Endometrium (tissue), 2 donors: ENCODE data around the gene GSPT1.
"Not testable (repeated sequence)": the region's sequence is repeated elsewhere in the genome, so short reads cannot be mapped to it uniquely, and the experiment has no call there.

Experiments used
- FAIRE-seq: peaks from 2 replicates; lab custom pipeline; 2012; peaks lifted over from hg19 to GRCh38; lab: Jason Lieb, UNC
- donor health status: control.
- donor health status: control.

GSPT1 gene

DNA sequence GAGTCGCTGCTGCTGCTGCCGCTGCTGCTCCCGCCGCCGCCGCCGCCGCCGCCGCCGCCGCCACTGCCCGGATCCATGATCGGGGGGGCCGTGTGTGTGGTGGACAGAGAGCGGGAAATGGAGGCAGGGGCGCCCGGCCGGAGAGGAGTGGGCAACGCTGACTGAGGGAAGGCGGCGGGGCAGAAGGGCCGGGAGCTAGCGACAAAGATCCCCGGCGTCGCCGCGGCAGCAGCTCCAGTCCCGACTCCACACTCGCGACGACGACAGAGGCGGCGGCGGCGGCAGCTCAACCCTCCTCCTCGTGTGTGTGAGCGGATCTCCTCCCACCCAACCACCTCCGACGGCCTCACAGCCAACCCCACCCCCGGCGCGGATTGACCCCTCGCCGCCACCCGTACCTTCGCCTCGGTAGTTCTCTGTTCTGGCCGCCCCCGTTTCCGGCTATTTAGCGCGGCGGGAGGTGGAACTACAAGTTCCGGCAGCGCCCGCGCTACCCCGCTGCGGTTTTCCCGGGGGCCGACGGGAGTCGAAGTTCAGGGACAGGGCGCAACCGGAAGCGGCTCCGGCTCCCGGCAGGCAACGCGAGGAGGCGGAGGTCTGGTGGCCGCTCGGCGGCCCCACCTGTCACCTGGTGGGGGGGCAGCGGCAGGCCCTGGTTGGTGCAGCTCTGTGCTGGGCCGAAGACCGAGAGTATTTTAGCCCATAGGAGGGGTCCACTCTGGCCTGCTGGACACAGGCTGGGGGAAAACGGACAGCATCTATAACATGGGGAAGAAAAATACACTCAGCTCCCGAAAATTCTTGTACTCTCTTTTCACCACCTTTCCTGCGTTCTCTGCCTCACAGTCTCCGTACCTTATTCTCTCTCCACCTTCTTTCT, at the start of gene GSPT1:
GSPT1 (minus strand) TSS at position 313 of the 880 bp plus-strand sequence; CDS start at position 77, 236 bp downstream.
- peak; percentile 93 for FAIRE-seq

DNA sequence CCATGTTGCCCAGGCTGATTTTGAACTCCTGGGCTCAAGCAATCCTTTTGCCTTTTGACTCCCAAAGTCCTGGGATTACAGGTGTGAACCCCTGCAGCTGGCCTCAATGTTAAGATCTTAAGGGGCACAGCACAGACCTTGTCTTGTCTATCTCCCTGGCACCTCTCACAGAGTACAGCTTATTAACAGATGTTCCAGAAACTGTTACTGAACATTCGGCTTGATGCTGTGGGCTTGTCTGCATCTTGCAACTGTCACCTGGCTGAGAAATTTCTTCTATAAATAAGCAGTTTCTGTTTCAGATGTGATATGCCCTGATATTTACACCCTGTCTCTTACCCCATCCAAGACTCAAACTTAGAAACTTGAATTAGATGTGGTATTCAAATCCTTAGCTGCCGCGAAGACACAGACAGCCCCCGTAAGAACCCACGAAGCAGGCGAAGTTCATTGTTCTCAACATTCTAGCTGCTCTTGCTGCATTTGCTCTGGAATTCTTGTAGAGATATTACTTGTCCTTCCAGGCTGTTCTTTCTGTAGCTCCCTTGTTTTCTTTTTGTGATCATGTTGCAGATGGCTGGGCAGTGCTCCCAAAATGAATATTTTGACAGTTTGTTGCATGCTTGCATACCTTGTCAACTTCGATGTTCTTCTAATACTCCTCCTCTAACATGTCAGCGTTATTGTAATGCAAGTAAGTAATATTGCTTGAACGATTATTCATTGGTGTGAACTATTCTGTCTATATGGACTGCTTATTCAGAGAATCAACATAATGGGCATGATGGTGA, 49.2 kb upstream of the GSPT1 start, which contains the start of gene TNFRSF17:
TNFRSF17 (plus strand) TSS at position 450 of the 791 bp plus-strand sequence; CDS start at position 565, 115 bp downstream.
- FAIRE-seq: no peak

DNA sequence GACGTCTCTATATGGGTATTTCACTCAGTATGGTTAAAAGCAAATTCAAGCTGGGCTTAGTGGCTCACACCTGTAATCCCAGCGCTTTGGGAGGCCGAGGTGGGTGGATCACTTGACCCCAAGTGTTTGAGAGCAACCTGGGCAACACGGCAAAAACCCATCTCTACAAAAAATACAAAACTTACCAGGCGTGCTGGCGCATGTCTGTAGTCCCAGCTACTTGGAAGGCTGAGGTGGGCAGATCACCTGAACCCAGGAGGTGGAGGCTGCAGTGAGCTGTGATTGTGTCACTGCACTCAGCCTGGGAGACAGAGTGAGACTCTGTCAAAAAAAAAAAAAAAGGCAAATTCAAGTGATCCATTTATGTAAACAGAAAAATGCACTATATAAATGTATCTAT, 48.0 kb upstream of the GSPT1 start:
- no peak for FAIRE-seq

DNA sequence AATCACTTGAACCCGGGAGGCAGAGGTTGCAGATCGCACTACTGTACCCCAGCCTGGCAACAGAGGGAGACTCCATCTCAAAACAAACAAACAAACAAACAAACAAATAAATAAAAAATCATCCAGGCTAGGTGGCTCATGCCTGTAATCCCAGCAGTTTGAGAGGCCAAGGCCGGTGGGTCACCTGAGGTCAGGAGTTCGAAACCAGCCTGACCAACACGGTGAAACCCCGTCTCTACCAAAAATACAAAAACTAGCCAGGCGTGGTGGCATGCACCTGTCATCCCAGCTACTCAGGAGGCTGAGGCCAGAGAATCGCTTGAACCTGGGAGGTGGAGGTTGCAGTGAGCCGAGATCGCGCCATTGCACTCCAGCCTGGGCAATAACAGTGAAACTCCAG, 47.2 kb upstream of the GSPT1 start:
- FAIRE-seq: not testable (repeated sequence)

DNA sequence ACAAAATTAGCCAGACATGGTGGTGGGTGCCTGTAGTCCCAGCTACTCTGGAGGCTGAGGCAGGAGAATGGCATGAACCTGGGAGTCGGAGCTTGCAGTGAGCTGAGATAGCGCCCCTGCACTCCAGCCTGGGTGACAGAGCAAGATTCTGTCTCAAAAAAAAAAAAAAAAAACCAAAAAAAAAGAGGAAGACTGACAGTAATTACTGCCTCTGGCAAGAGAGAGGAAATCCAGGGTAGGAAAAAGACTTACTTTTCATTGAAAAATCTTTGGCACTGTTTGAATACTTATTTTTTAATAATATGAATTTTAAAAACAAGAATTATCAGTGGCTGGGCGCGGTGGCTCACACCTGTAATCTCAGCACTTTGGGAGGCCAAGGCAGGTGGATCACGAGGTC, 46.7 kb upstream of the GSPT1 start:
- not testable (repeated sequence) for FAIRE-seq

DNA sequence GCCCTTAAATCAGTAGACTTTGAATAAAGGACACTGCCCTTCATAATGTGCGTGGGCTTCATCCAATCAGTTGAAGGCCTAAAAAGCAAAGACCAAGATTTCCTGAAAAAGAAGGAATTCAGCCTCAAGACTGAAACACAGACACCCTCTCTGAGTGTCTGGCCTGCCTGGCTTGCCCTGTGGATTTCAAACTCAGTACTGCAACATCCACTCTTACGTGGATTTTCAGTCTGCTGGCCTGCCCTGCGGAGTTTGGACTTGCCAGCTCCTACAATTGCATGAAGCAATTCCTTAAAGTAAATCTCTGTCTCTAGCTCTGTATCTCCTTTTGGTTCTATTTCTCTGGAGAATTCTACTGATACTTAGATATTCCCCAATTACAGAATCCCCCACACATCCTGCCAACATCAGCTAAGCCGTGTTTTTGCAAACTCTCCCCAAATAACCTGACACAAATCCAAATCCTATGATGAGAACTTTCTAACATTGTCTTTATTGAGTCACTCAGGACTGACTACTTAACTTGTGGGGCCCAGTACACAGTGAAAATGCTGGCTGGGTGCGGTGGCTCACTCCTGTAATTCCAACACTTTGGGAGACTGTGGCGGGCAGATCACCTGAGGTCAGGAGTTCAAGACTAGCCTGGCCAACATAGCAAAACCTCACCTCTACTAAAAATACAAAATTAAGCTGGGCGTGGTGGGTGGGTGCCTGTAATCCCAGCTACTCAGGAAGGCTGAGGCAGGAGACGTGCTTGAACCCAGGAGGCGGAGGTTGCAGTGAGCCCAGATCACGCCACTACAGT, 42.0 kb upstream of the GSPT1 start:
- no peak for FAIRE-seq

DNA sequence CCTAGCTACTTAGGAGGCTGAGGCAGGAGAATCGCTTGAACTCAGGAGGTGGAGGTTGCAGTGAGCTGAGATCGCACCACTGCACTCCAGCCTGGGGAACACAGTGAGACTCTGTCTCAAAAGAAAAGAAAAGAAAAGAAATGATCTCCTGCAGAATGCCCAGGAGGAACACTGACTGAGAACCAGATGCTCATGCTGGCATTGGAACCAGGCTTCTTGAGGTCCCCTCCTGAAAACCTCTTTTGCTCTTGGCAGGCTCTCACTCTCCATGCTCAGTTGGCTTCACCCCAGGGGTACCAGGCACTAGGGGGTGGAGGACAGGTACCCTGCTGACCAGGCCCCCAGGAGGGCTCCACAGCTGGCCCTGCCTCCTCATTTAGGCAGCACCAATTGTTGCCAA, 40.8 kb upstream of the GSPT1 start:
- FAIRE-seq: no peak

DNA sequence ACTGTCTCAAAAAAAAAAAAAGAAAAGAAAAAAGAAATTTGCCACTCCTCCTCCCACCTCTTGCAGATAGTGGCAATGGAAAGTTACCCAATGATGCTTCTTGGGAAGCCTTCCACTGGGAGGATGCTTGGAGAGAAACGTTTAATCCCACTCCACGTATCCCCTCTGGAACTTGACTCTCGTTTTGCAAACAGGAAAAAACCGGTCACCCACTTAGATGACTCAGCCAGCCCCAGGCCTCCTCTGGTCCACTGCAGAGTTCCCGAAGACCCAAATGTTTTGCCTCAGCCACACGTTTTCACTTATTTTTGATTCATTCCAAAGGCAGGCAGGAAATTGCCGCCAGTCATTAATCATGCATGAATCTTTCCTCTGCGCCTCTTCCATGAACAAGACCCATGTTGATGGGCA, 40.0 kb upstream of the GSPT1 start:
- no peak for FAIRE-seq

DNA sequence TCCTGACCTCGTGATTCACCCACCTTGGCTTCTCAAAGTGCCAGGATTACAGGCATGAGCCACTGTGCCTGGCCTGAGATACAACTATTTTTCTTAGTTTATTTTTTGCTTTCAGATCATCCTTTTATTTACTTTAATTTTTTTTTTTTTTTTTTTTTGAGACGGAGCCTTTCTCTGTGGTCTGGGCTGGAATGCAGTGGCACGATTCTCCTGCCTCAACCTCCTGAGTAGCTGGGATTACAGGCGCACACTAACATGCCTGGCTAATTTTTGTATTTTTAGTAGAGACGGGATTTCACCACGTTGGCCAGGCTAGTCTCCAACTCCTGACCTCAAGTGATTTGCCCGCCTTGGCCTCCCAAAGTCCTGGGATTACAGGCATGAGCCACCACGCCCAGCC, 37.8 kb upstream of the GSPT1 start:
- FAIRE-seq: not testable (repeated sequence)

DNA sequence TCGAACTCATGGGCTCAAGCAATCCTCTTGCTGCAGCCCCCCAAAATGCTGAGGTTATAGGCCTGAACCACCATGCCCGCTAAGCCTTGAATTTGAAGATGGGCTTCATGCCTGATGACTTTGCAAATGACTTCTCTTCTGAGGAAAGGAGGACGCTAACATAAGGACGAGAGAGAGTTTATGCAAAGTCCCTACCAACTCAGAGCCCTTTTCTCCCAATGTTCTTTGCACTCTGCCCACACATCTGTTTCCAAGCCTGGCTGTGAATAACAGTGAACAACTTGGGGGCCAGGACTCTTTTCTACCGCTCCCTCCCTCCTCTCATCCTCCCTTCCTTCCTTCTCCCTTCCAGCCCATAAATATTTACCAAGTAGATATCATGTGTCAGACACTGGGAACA, 34.6 kb upstream of the GSPT1 start:
- no peak for FAIRE-seq

DNA sequence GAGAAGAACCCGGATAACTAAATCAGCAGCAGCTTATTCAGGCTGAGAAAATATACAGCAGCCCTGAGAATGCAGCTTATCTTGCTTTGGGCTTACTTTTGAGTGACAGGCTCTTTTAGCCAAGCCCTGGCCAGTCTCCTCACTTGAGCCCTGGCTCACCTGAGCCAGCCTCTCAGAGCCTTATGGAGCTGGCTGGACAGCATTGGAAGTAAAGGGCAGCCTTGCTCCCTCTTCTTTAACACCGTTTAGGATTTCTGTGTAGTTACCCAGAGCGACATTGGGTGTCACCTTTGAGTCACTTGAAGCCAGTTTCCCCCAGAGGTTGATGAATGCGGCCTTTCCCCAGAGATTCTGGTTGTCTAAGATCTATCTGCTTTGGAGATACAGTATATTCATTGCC, 33.8 kb upstream of the GSPT1 start:
- no peak for FAIRE-seq

DNA sequence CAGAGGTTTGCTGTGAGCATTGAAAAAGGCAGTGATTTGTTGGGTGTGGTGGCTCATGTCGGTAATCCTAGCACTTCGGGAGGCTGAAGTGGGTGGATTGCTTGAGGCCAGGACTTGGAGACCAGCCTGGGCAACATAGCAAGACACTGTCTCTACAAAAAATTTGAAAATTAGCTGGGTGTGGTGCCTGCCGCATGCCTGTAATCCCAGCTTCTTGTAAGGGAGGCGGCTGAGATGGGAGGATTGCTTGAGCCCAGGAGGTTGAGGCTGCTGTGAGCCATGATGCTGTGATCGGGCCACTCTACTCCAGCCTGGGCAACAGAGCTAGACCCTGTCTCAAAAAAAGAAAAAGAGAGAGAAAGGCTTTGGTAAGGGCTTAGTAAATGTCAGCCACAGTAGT, 33.1 kb upstream of the GSPT1 start:
- FAIRE-seq: no peak

DNA sequence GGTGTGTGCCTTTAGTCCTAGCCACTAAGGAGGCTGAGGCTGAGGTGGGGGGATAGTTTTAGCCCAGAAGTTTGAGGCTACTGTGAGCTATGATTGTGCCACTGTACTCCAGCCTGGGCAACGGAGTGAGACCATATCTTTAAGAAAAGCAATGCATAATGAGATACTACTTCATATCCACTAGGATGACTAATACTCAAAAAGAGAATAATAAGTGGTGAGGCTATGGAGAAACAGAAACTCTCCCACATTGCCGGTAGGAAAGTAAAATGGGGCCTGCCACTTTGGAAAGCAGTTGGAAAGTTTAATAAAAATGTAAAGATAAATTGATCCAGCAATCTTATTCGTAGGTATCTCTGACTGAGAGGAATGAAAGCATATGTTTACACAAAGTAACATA, 30.7 kb upstream of the GSPT1 start:
- FAIRE-seq: no peak

DNA sequence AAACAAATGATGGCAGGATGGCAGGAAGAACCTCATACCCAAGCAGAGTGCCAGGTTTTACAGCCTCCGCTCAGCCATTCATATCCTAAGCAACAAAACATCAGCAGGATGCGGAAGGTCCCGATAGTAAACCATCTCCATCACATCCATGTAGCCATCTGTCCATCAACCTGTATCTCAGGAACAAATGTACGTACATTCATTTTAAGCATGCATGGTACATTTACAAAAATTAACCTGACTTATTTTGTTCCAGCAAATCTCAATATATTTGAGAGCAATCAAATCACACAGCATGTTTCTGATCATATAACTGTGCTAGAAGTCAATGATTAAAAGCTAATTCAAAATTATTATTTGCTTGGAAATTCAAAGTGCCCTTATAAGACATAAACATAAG, 26.2 kb upstream of the GSPT1 start, which contains the start of gene NPIPB2:
NPIPB2 (minus strand) TSS at position 101 of the 400 bp plus-strand sequence; CDS start at position 101, 0 bp downstream.
- FAIRE-seq: not testable (repeated sequence)

DNA sequence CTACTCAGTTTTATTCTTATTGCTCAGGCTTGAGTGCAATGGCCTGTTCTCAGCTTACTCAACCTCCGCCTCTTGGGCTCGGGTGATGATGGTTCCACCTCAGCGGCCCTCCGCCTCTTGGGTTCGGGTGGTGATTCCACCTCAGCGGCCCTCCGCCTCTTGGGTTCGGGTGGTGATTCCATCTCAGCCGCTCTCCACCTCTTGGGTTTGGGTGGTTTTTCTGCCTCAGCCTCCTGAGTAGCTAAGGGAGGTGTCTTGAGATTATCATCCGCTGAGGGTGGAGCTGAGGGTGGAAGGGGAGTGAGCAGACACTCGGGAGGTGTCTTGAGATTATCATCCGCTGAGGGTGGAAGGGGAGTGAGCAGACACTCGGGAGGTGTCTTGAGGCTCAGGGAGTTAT, 11.6 kb upstream of the GSPT1 start:
- FAIRE-seq: not testable (repeated sequence)

DNA sequence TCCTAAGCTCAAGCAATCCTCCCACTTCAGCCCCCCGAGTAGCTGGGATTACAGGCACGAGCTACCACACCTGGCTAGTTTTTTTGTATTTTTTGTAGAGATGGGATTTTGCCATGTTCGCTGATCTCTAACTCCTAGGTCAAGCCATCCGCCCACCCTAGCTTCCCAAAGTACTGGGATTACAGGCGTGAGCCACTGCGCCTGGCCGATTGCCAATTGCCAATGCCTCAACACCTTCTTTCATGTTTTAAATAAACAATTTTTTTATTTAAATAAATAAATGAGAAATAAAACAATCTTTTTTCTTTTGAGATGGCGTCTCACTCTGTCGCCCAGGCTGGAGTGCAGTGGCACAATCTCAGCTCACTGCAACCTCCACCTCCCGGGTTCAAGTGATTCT, 8.3 kb upstream of the GSPT1 start:
- not testable (repeated sequence) for FAIRE-seq

DNA sequence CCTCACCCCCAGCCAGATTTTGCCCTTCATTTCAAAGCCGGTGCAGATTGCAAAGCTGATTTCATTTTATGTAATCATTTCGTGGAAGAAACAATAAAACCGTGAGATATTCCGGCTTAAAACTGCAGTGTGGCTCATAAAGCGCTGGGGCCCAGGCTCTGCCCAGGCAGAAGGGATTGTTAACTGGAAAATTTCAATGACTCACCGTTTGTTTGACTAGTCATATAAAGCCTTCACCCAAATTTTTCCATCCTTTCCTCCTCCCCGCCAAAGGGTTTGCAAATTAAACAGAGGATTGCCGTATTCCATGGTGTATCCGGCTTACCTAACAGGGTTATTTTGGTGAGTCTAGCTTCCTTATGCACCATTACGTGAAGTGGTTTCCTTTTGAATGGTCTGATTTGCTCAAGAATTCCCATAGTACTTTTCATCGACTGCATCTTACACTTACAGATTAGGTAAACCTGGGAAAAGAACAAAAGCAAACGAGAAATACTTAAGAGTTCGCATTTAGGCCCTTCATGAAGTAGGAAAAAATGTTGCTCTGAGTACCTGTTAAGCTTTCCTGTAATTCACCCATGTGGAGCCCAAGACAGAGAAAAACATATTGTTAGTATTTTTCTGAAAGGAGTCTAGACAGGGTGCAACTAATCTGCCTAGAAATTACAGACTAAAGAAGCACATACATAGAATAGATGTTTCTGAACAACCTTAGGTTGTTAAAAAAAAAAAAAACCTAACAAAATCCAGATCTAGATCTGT, 949 bp upstream of the GSPT1 start:
- no peak for FAIRE-seq

DNA sequence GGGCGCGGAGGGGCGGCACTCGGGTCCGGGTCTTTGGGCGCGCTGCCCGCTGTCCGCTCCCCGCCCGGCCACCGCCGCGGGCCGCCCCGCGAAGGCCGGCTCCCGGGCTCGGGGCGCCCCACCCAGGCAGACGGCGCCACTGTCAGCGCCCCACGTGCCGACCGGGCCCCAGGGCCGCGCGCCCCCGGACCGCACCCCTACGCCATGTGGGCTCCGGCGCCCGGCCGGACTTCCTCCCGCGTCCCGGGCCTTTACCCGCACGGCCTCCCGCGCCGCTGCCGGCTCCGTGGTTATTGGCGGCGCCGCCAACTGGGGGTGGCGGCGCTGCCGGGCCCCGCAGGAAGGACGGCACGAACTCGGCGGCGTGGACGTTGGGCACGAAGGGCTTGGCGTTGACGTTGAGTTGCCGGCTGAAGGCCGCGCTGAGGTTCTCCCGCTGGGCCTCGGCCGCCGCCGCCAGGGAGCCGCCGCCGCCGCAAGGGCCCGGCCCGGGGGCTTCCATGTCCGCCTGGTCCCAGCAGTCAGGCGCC, 577 bp downstream of the GSPT1 start:
- no peak for FAIRE-seq

DNA sequence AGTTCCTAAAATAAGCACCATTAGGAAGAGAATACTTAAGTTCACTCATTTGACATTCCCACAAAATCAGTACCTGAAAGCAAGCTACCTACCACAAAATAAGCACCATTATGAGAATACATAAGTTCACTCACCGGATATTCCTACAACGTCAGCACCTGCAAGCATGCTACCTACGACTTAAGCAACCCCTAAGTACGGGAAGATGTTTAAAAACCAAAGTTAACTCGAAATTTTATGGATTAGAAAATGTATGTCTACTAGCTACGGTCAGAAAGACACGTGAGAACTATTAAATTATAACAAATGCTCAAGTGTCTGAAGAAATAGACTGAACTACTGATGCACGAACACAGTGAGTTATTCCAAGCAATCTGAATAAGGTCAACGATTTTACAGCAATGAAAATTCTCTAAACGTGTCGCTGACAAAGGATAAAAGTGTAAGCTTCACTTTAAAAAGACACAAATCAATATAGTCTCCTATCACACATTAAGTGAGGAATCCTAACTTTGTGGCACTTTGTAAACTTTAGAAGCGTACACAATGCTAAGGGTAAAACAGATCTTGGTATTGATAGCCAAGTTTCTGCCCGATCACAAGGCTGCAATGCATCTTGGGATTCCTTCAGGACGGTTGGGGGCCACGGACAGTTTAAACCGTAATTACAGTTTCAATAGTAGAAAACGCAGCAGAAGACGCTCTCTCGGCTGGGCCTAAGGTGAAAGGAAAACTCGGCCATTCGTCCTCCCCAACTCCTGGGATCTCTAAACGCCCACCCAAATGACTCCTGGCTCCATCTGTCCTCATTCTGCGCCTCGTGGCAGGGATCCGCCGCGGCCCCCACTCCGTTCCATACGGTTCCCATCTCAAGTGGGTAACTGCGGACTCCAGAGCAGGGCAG, 1.3 kb downstream of the GSPT1 start:
- no peak for FAIRE-seq
